HG03175 (cell line): ENCODE data around the gene METTL3.
A peak's percentile ranks its signal among the peaks of the same experiment; 100 is the strongest.

Experiments
- ATAC-seq: cut with Tn5 transposase; IDR thresholded peaks from one replicate; pipeline ENCODE4 v1.9.1; 2021; ENCODE audit warnings: mild to moderate bottlenecking, moderate library complexity; ENCODE audit not compliant: unreplicated experiment

The METTL3 gene

DNA sequence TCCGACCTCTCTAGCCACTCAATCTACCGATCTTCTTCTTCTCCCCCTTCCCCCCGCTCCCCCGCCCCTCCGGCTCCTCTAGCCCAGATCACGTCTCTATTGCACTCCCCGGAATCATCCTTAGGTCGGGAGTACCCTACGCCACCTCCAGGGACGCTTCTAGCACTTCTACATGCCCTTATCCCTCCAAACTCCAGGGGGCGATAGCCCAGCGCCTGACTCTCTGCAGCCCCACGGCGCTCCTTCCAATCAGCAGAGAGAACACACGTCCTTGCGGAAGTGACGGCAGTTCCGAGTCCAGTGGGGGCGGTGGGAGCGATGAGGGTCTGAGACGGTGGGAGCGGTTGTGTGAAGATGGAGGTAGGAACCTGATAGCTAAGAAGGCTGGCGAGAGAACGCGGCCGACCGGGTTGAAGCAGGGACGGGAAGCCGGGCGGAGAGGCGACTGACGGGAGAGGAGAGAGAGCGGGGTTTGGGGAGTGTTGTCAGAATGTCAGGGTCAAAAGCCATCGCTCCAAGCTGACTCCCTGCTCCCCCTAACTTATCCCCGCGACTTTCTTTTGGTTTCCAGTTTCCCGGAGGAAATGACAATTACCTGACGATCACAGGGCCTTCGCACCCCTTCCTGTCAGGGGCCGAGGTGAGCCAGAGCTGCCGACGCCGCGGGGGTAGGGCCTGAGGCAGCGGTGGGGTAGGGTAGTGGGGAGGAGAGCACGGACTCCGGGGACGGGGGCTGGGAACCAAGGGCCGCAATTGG, 34.0 kb downstream of the METTL3 start, which contains the start of the genes RAB2B and TOX4:
TSS of gene RAB2B (minus strand) at position 35 of the 757 bp plus-strand sequence. CDS start 87 bp downstream, outside the sequence.
TSS of gene TOX4 (plus strand) at position 271 of the 757 bp plus-strand sequence. CDS start at position 355, 84 bp downstream.
- peak; percentile 99 for ATAC-seq

DNA sequence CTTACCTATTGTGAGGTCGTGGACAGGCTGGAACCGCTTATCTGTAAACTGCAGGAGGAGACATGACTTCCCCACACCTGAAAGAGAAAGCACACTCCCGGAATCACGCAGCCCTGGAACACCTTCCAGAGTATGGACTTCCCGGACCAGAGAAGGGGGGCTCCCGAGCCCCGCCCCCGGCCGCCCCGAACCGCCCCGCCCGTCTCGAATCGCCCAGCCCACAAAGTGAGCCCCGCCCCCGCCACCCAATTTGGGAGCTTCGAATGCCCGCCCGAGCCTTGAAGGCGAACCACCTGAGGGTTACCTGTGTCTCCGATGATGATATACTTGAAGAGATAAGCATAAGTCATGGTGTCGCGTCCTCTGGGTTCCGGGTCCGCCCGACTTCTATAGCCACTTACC, 34.6 kb downstream of the METTL3 start:
- no peak for ATAC-seq

DNA sequence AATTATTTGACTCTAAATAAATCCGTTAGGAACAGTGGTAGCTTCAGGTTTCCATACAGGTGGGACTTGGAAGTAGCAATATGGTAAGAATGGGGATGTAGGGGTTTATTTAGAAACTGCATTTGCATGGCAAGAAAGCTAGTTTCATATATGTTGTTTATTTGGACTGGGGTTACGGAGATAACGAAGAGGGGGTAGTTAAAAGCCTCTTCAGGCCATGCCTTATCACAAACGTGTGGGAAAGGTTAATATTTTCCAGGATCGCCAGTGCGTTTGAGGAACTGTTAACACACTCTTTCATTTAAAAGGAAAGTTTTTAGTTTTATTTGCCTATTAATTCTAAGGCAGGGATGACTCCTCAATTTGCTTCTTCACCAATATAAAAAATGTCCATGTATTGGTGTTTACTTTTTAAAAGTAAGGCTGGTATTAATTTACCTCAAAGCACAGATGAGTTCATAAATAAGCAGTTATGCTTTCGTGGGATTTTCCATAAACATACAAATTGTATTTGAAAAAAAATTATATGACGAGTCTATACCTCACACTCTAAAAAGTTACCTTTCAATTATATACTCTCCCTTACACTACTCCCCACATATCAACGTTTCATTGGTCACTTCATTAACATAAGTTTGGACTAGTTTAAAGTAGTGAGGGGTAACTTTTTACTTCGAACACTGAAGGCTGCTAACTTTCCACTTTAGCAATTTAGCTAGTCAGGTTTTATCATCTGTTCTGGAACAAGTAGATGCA, 35.2 kb downstream of the METTL3 start:
- ATAC-seq, result no peak

DNA sequence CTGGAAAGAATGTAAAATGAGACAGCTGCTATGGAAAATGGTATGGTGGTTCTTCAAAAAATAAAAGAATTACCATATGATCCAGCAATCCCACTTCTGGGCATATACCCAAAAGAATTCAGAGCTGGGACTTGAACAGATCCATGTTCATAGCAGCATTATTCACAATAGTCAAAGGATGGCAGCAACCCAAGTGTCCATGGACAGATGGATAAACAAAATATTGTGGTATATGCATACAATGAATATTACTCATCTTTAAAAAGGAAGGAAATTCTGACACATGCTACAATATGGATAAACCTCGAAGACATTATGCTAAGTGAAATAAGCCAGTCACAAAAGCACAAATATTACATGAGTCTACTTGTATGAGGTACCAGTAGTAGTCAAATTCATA, 43.5 kb downstream of the METTL3 start:
- no peak for ATAC-seq

DNA sequence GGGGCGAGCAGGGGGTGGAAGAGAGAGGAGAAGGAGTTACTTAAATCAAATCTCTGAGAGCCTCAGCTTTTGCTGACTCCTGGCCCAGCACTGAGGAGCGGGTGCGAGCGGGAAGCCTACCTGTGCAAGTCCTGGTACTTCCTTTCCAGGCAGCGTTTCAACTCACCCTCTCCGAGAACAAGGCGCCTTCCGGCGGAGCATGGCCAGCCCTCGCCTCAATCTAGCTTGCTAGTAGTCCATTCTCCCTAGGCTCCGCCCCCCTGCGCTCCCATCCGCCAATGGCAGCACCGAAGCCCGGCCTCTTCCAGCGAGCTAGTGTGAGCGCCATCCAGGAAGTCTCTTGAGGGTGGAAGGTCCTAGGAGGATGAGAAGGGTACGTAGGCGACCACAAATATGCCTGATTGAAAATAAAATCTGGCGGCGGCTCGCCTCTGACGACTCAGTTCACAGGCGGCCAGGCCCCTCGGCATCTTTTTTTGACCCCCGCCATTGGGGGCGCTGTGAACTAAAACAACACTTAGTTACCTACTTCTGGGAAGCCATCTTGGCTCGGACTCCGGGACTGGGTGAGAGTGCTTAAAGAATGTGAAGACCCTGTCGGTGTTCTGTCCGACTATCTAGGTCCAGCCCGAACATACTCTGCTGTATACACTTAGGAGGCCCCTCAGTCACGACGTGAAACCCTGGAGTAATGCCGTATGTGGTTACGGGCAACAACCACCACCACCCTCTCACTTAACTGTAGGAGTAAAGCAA, 55.0 kb downstream of the METTL3 start, which contains the start of gene CHD8:
TSS of gene CHD8 (minus strand) at position 212 of the 756 bp plus-strand sequence. CDS start 24,480 bp downstream, outside the sequence.
- ATAC-seq, result peak; percentile 97

DNA sequence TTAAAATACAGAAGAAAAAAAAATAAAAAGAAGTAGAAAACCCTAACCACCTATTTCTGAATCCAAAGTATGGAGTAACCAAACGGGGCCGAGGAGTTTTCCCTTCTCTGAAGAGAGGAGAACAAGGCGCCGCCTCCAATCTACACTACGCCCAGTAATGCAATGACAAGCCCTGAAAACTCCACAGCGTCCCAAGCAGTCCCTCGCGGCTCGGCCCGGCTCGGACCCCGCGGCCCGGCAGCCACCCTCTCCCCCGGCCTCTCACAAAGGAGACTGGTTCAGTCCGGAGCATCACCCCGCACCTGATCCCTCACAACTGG, 55.6 kb downstream of the METTL3 start:
- ATAC-seq, result peak; percentile 29

DNA sequence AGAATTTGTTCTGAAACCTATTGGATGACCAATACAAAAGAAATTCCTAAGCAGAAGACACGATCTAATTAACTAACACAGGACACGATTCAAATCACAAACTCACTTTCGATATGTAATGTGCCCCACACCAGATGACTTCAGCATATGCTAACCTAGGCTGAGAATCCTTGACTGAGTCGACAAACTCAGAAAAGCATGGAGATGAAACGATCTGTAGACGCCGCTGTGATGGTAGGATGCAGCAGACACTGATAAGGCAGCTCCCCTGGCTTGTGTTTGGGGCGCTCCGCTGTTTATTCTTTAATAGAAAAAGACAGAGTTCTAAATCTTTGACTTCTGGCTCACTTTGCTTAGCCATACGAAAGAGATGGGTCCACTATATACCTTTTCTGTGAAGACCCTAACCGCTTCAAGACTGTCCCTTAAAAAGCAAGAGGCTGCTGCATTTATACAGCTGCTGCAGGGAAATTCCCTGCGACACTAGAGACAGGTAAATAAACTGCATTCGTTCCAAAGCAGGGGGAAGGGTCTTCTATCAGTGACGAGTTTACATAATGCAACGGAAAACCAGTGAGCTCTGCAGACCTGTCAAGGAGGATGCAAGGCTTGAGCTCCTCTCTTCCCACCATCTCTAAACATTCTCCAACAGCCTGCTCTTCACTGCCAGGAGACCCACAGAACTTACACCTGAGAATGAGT, 56.1 kb downstream of the METTL3 start:
- ATAC-seq, result no peak

DNA sequence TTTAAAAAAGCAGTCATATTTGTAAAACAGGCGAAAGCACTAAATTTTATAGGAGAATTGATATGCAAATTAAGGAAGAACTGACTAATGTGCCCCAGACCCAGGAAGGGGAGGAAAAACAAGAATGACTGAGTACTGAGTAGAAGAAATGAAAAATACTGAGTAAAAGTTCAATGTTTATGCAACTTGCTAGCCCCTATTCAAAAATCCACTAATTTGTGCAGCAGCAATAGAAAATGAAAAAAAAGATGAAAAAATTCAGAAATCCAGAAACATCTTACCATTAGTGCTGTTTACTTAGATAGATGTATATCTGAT, 61.3 kb downstream of the METTL3 start:
- ATAC-seq, result no peak
